GM20000 (cell line): Measurements from ENCODE around the gene SMOC2.

Experiments
- DNase-seq: peaks from one replicate; pipeline ENCODE4 v3.0.0; 2012; ENCODE audit warnings: low spot score
- TF ChIP-seq, protein P1 (sequence below): IDR thresholded peaks from 2 replicates; pipeline ENCODE4 v1.5.1; 2012; ENCODE audit warnings: mild to moderate bottlenecking, control low read depth; ENCODE audit errors: extremely low read depth, missing control alignments

SMOC2 gene

DNA sequence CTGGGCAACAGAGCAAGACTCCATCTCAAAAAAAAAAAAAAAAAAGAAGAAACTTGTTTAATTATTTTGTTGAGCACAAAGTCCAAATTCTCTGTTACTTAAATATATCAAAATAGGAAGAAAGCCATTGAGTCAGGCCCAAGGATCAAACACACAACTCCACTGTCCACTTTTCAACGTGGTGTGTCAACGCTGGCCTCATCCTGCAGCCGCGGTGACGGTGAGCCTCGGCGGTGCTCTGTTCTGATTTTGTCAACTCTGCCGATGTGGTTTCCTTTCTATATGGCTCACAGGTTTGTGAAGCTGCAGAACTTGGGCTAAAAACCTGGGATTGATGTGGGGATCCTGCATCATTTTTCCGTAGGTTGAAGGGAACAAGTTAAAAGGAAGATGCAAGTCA, 3.2 kb upstream of the SMOC2 start:
- TF ChIP-seq, protein P1, sequence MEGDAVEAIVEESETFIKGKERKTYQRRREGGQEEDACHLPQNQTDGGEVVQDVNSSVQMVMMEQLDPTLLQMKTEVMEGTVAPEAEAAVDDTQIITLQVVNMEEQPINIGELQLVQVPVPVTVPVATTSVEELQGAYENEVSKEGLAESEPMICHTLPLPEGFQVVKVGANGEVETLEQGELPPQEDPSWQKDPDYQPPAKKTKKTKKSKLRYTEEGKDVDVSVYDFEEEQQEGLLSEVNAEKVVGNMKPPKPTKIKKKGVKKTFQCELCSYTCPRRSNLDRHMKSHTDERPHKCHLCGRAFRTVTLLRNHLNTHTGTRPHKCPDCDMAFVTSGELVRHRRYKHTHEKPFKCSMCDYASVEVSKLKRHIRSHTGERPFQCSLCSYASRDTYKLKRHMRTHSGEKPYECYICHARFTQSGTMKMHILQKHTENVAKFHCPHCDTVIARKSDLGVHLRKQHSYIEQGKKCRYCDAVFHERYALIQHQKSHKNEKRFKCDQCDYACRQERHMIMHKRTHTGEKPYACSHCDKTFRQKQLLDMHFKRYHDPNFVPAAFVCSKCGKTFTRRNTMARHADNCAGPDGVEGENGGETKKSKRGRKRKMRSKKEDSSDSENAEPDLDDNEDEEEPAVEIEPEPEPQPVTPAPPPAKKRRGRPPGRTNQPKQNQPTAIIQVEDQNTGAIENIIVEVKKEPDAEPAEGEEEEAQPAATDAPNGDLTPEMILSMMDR = no peak
- DNase-seq = no peak

- DNase-seq = no peak
- TF ChIP-seq, protein P1 = no peak
Observed at GRCh38 chr6:168438783-168439520, 2.0 kb upstream of the SMOC2 start.

- no peak for DNase-seq
- TF ChIP-seq, protein P1 = no peak
Observed at GRCh38 chr6:168439794-168440450, 1.1 kb upstream of the SMOC2 start.

DNA sequence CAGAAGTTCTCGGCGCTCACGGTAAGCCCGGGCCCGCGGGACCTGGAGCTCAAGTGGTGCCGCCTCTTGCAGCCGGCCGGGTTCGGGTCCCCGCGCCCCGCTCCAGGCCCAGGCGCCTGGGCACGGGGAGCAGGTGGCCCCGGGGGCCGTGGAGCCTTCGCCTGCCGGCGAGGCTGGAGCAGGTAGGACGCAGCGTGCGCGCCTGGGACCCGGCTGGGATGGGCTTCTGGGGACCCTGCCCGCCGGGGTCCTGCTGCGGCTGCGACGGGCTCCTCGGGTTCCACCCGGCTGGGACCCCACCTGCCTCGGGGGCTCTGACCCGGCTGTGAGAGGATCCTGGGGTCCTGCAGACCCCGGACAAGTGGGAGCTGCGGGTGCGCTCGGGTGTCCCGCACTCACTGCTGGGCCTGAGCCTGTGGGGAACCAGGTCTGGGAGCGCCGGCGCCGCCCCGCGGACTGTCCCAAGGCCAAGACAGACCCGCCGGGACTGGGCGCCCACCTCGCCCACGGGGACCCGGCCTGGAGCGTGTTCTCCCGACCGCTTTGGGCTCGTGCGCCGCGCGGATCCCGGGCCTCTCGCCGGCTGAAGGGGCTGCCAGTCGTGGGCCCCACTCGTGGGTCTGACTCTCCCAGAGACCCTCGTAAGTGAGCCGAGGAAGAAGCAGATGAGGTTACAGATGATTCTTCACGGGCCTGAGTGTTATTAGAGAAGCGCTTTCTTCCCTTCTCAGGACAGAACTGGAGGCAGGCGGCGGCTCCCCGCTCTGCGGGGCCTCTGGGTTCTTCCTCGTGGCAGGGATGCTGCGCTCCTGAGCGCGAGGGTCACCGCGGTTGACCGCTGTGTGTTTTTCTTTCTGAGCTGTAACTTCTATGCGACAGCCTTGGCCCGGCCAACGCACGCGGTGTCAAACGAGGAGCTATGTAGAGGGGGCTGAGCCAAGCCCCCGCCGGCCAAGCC, 729 bp downstream of the SMOC2 start:
- TF ChIP-seq, protein P1 = no peak
- no peak for DNase-seq

- DNase-seq = no peak
- TF ChIP-seq, protein P1 = no peak
Observed at GRCh38 chr6:168442646-168443045, 1.7 kb downstream of the SMOC2 start.

GRCh38 chr6:168447282-168447681, 6.3 kb downstream of the SMOC2 start:
- DNase-seq = no peak
- TF ChIP-seq, protein P1 = no peak
